Subcutaneous adipose tissue (tissue), 4 donors: Measurements from ENCODE around the gene CYTH3. TPM values are rescaled to one million over a fixed set of nuclear protein-coding genes. Genes with fewer than 3 reads are reported as not detected.

Experiments used
- total RNA-seq, 4 donors: library from RNA; depleted of rRNA; stranded (reverse); fragments of >200 nt; gene quantifications; one replicate each; pipeline ENCODE4 v1.1.0, GENCODE V29; 2016
- TF ChIP-seq, protein P1 (sequence below): fragments of 450-650 bp; IDR thresholded peaks from one replicate; pipeline ENCODE4 v1.5.1; 2016; ENCODE audit warnings: low read depth, mild to moderate bottlenecking, control low read depth, antibody characterized with exemption, moderate library complexity

CYTH3 gene
- total RNA-seq, 4 donors from 2014 or later = 23.6 to 84.0 (median 34.8) TPM

DNA sequence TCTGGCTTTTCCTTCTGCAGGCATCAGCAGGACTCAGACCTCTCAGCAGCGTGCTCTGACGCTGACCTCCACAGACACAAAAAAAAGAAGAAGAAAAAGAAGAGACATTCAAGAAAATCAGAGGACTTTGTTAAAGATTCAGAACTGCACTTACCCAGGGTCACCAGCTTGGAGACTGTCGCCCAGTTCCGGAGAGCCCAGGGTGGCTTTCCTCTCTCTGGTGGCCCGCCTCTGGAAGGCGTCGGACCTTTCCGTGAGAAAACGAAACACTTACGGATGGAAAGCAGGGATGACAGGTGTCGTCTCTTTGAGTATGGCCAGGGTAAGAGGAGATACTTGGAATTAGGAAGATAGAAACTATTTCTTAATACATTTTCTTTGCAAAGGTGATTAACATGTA lies 115.7 kb downstream of the CYTH3 start:
- TF ChIP-seq, protein P1, sequence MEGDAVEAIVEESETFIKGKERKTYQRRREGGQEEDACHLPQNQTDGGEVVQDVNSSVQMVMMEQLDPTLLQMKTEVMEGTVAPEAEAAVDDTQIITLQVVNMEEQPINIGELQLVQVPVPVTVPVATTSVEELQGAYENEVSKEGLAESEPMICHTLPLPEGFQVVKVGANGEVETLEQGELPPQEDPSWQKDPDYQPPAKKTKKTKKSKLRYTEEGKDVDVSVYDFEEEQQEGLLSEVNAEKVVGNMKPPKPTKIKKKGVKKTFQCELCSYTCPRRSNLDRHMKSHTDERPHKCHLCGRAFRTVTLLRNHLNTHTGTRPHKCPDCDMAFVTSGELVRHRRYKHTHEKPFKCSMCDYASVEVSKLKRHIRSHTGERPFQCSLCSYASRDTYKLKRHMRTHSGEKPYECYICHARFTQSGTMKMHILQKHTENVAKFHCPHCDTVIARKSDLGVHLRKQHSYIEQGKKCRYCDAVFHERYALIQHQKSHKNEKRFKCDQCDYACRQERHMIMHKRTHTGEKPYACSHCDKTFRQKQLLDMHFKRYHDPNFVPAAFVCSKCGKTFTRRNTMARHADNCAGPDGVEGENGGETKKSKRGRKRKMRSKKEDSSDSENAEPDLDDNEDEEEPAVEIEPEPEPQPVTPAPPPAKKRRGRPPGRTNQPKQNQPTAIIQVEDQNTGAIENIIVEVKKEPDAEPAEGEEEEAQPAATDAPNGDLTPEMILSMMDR = no peak

- TF ChIP-seq, protein P1 = no peak
These were observed 116.8 kb downstream of the CYTH3 start for GRCh38 chr7:6155596-6155995.

- TF ChIP-seq, protein P1 = no peak
These were observed 117.7 kb downstream of the CYTH3 start for GRCh38 chr7:6154542-6155404.

DNA sequence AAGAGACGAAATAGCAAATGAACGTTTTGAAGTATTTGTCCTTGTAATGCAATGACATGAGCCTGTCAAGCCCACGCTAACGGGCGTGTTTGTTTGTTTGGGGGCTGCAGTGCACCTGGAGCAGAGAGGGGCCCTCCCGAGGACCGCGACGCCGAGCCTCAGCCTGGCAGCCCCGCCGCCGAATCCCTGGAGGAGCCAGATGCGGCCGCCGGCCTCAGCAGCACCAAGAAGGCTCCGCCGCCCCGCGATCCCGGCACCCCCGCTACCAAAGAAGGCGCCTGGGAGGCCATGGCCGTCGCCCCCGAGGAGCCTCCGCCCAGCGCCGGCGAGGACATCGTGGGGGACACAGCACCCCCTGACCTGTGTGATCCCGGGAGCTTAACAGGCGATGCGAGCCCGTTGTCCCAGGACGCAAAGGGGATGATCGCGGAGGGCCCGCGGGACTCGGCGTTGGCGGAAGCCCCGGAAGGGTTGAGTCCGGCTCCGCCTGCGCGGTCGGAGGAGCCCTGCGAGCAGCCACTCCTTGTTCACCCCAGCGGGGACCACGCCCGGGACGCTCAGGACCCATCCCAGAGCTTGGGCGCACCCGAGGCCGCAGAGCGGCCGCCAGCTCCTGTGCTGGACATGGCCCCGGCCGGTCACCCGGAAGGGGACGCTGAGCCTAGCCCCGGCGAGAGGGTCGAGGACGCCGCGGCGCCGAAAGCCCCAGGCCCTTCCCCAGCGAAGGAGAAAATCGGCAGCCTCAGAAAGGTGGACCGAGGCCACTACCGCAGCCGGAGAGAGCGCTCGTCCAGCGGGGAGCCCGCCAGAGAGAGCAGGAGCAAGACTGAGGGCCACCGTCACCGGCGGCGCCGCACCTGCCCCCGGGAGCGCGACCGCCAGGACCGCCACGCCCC lies 118.5 kb downstream of the CYTH3 start:
- TF ChIP-seq, protein P1 = no peak

DNA sequence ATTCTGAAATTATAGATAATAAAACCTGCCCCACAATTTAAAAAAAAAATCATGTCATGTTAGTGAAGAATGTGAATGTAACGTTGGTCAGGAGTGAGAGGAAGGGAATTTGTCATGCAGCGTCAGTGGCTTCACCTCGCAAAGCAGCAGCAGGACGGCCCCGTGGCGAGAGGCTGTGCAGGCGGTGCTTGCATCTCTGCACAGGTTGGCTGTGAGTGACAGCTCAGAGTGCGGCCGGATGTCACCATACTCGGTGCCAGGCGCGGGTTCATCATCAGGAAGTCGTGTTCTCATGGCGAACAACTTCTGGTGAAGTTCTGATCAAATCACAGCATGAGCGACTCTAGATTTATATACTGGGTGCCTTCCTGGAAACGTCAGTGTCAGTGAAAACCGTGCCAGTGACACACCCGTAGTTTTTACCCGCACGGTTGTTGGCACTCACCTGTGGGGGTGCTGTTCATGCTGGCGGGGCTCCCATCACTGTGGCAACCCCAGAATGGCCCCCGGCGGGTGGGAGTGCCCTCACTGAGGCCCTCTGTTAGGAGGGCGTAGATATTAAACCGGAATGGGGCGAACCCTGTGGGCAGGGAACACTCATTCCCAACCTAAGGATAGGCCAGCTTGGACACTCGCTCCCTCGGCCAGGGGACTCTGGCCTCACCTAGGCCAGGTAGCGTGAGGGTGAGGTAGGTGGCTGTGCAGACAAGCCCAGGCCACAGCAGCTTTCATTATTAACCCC lies 120.3 kb downstream of the CYTH3 start:
- TF ChIP-seq, protein P1 = no peak

DNA sequence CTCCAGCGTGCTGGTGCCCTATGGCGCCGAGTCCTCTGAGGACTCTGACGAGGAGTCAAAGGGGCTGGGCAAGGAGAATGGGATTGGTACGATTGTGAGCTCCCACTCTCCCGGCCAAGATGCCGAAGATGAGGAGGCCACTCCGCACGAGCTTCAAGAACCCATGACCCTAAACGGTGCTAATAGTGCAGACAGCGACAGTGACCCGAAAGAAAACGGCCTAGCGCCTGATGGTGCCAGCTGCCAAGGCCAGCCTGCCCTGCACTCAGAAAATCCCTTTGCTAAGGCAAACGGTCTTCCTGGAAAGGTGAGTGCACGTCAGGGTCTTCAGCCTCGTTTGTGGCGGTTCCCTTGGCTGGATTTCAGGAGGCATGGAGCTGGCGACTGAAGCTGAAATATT lies 122.4 kb downstream of the CYTH3 start:
- TF ChIP-seq, protein P1 = no peak
